HCT116 (cell line): ENCODE data around the gene ACSL5. TPM values are rescaled to one million over a fixed set of nuclear protein-coding genes. Genes with fewer than 3 reads are reported as not detected.
"Not testable (repeated sequence)": the region's sequence is repeated elsewhere in the genome, so short reads cannot be mapped to it uniquely, and the experiment has no call there.

Experiments
- ATAC-seq: fragments of 200-7000 bp; cut with Tn5 transposase; 2 replicates; pipeline ENCODE4 v1.9.1; 2020; ENCODE audit warnings: mild to moderate bottlenecking, moderate library complexity
- BruUV-seq: library from RNA; stranded (reverse); fragments of 400-500 nt; replicated peaks from 2 replicates; lab custom pipeline; 2021; lab: Mats Ljungman, UMichigan
- CTCF ChIA-PET: fragments of 300-600 bp; sonication (Branson Sonifier 250); formaldehyde crosslinking; loops from one replicate; lab custom pipeline; 2021; ENCODE audit warnings: antibody characterized with exemption; lab: Charles Lee
- POLR2A ChIA-PET: fragments of 300-600, 350-600 bp; sonication (Branson Sonifier 250); formaldehyde crosslinking; loops from one replicate; lab custom pipeline; 2021; ENCODE audit warnings: antibody characterized with exemption; lab: Charles Lee
- RAD21 ChIA-PET, 2 experiments: fragments of 300-600 bp; sonication (Branson Sonifier 250); formaldehyde crosslinking; loops; one replicate each; lab custom pipeline; 2023; ENCODE audit warnings: low total read pairs in 2 of 2; ENCODE audit not compliant: uncharacterized antibody in 2 of 2, unreplicated experiment in 2 of 2, low non-redundant PET in 1 of 2; lab: Charles Lee
- DNase-seq: peaks from one replicate; pipeline ENCODE4 v3.0.0-alpha.2; 2010; ENCODE audit warnings: low read depth, low spot score
- H2AFZ ChIP-seq: fragments of 200-600 bp; shearing (Covaris generic), sonication (generic); 2 replicates; pipeline ENCODE4 v1.6.1; 2017; ENCODE audit warnings: low read depth, mixed run types, mixed read lengths, antibody characterized with exemption, low read length; ENCODE audit not compliant: poor library complexity, severe bottlenecking
- H3K27ac ChIP-seq: 2 replicates; pipeline ENCODE4 v1.5.1; 2012; ENCODE audit warnings: low read depth, low read length
- H3K27me3 ChIP-seq: fragments of 200-600 bp; sonication (generic); 2 replicates; pipeline ENCODE4 v1.6.1; 2016; ENCODE audit warnings: mixed run types, low read length, mixed read lengths; ENCODE audit not compliant: insufficient read depth
- H3K36me3 ChIP-seq, 2 experiments: fragments of 200-500 bp in 1 of 2; fragments of 200-600 bp in 1 of 2; sonication (Bioruptor generic) in 1 of 2; sonication (generic) in 1 of 2; 2 replicates each; pipeline versions ENCODE4 v1.5.1 to v1.6.1; 2014 to 2016; ENCODE audit warnings: low read length in 2 of 2, inconsistent platforms in 1 of 2, mixed read lengths in 1 of 2, mixed run types in 1 of 2; ENCODE audit not compliant: insufficient read depth in 2 of 2, control insufficient read depth in 1 of 2
- H3K4me1 ChIP-seq, 2 experiments: fragments of 200-600 bp in 1 of 2; sonication (generic) in 1 of 2; 2 replicates each; pipeline versions ENCODE4 v1.5.1 to v1.6.1; 2012 to 2017; ENCODE audit warnings: low read length in 2 of 2, inconsistent platforms in 1 of 2, mild to moderate bottlenecking in 1 of 2, mixed read lengths in 1 of 2, mixed run types in 1 of 2, moderate library complexity in 1 of 2; ENCODE audit not compliant: insufficient read depth in 2 of 2, control insufficient read depth in 1 of 2
- H3K4me2 ChIP-seq: fragments of 200-600 bp; sonication (generic); 2 replicates; pipeline ENCODE4 v1.6.1; 2017; ENCODE audit warnings: mixed run types, low read length, mixed read lengths
- H3K4me3 ChIP-seq, 2 experiments: fragments of 200-600 bp in 1 of 2; sonication (generic) in 1 of 2; replicated peaks in 1 of 2; 2 replicates each; pipeline ENCODE4 v1.5.1; 2011 to 2016; ENCODE audit warnings: low read length in 2 of 2, control low read depth in 1 of 2, low read depth in 1 of 2, mild to moderate bottlenecking in 1 of 2, mixed read lengths in 1 of 2, mixed run types in 1 of 2
- H3K79me2 ChIP-seq: fragments of 200-600 bp; sonication (generic); 2 replicates; pipeline ENCODE4 v1.6.1; 2017; ENCODE audit warnings: mild to moderate bottlenecking, mixed run types, low read length, moderate library complexity, mixed read lengths; ENCODE audit not compliant: insufficient read depth
- H3K9ac ChIP-seq: fragments of 200-600 bp; sonication (generic); 2 replicates; pipeline ENCODE4 v1.6.1; 2016; ENCODE audit warnings: low read length, mixed read lengths
- H3K9me2 ChIP-seq: fragments of 200-600 bp; sonication (generic), shearing (Covaris generic); 2 replicates; pipeline ENCODE4 v1.6.1; 2017; ENCODE audit warnings: mixed run types, mild to moderate bottlenecking, moderate library complexity; ENCODE audit not compliant: insufficient read depth
- H3K9me3 ChIP-seq, 2 experiments: fragments of 200-500 bp in 1 of 2; fragments of 200-600 bp in 1 of 2; sonication (Bioruptor generic) in 1 of 2; sonication (generic) in 1 of 2; 2 replicates each; pipeline ENCODE4 v1.6.1; 2014 to 2017; ENCODE audit warnings: low read length in 2 of 2, mixed read lengths in 2 of 2, inconsistent platforms in 1 of 2, low read depth in 1 of 2, mild to moderate bottlenecking in 1 of 2, mixed run types in 1 of 2, moderate library complexity in 1 of 2; ENCODE audit not compliant: control insufficient read depth in 1 of 2, insufficient read depth in 1 of 2
- H4K20me1 ChIP-seq: fragments of 200-600 bp; sonication (generic), shearing (Covaris generic); 2 replicates; pipeline ENCODE4 v1.6.1; 2017; ENCODE audit warnings: mixed run types, mild to moderate bottlenecking, moderate library complexity; ENCODE audit not compliant: insufficient read depth
- EGR1 ChIP-seq: IDR thresholded peaks from 2 replicates; pipeline ENCODE4 v1.6.1; 2012; ENCODE audit warnings: low read depth
- POLR2A ChIP-seq: IDR thresholded peaks from 2 replicates; pipeline ENCODE4 v1.7.0; 2011; ENCODE audit warnings: borderline replicate concordance; ENCODE audit not compliant: insufficient read depth, insufficient read length; ENCODE audit errors: extremely low read depth
- REST ChIP-seq: IDR thresholded peaks from 2 replicates; pipeline ENCODE4 v1.6.1; 2012; ENCODE audit warnings: low read depth
- TCF7L2 ChIP-seq: IDR thresholded peaks from 2 replicates; pipeline ENCODE4 v1.7.0; 2011; ENCODE audit warnings: borderline replicate concordance, inconsistent platforms; ENCODE audit not compliant: insufficient read depth, insufficient read length; ENCODE audit errors: extremely low read depth
- YY1 ChIP-seq: IDR thresholded peaks from 2 replicates; pipeline ENCODE4 v1.6.1; 2011; ENCODE audit warnings: low read length, low read depth, moderate library complexity, mild to moderate bottlenecking; ENCODE audit not compliant: insufficient replicate concordance; ENCODE audit errors: extremely low read depth
- ZFX ChIP-seq: fragments of 450-650 bp; IDR thresholded peaks from 2 replicates; pipeline ENCODE4 v1.6.1; 2017
- intact Hi-C: fragments of 100-400 bp; cut with micrococcal nuclease; formaldehyde crosslinking; loops from 2 replicates; pipeline ENCODE4 v1.10.0; 2022
- total RNA-seq: library from RNA; stranded (reverse); gene quantifications from one replicate; pipeline ENCODE4 v1.2.1, GENCODE V29; 2021; ENCODE audit not compliant: unreplicated experiment

The ACSL5 gene
- total RNA-seq, 1 experiment from 2014 or later = 195 TPM

- CTCF ChIA-PET = interaction anchor here (2.0 kb wide), 1 partner anchor 8 kb away, joined by 15 read pairs; no protein-coding TSS in a partner anchor
These were observed 90.2 kb downstream of the ACSL5 start for GRCh38 chr10:112464074-112464473.

GRCh38 chr10:112465299-112465883 lies 91.5 kb downstream of the ACSL5 start:
- ATAC-seq (no peak), DNase-seq (no peak)
- peaks cover 26 to 43% of the 10 kb centered on the region in 2 experiments for H3K36me3 ChIP-seq
- H4K20me1 ChIP-seq = no peaks in the 10 kb centered on the region
- no peaks in the 10 kb centered on the region for H3K9me3 ChIP-seq
- peaks cover 0 to 9% of the 10 kb centered on the region in 2 experiments; a peak in 2 of 4 replicates for H3K4me1 ChIP-seq
- intact Hi-C loops = no loop called here
- no peak overlapping the region for H3K4me2 ChIP-seq
- H3K4me3 ChIP-seq = no peak overlapping the region
- no peak overlapping the region for H2AFZ ChIP-seq
- BruUV-seq = no TSS peak
- no peak for TF ChIP-seq POLR2A
- no peak for TF ChIP-seq YY1
- no peak for TF ChIP-seq TCF7L2
- no peak for TF ChIP-seq EGR1
- TF ChIP-seq REST = no peak
- no peak for TF ChIP-seq ZFX
- ChIA-PET CTCF (no interaction called here), POLR2A (no interaction called here), RAD21 (no interaction called here)
- H3K27me3 ChIP-seq = no peaks in the 10 kb centered on the region
- no peak overlapping the region for H3K27ac ChIP-seq
- H3K9me2 ChIP-seq = no peaks in the 10 kb centered on the region
- H3K79me2 ChIP-seq = peaks cover 29% of the 10 kb centered on the region
- H3K9ac ChIP-seq = no peak overlapping the region

More at GRCh38 chr10:112464074-112464473, 90.2 kb downstream of the ACSL5 start:
- H2AFZ ChIP-seq, H3K27ac ChIP-seq, DNase-seq, POLR2A ChIA-PET, H4K20me1 ChIP-seq, H3K4me3 ChIP-seq, ATAC-seq, H3K27me3 ChIP-seq, H3K9me3 ChIP-seq, BruUV-seq, RAD21 ChIA-PET, intact Hi-C loops, H3K9ac ChIP-seq, H3K9me2 ChIP-seq, H3K4me2 ChIP-seq, H3K4me1 ChIP-seq: not testable (repeated sequence)
- Histone ChIP-seq H3K79me2 (peaks cover 37% of the 10 kb centered on the region), H3K36me3 (peaks cover 26 to 42% of the 10 kb centered on the region in 2 experiments)
